ENCODE results near the gene P2RX7.

P2RX7 gene

DNA sequence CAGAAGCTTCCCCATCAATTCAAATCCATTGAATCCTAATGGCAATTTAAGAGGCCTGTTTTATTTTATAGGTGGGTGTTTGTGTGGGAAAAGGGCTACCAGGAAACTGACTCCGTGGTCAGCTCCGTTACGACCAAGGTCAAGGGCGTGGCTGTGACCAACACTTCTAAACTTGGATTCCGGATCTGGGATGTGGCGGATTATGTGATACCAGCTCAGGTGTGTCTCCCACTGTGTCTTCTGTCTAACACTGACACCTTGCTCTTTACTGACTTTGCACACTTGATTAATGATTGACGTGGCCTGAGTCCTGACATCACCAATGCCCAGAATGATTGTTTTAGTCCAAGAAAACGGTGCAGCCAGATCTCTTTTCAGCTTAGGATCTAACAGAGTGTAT, 84.4 kb downstream of the P2RX7 start:
- Histone ChIP-seq H3K27me3 (ENCODE audit: insufficient read depth, low read length, poor library complexity) (no peaks in the 10 kb centered on the region), H3K27ac (ENCODE audit: low read length) (no peak overlapping the region), H3K4me3 (ENCODE audit: low read depth in 1 of 2, low read length in 2 of 2) (no peak overlapping the region), H4K20me1 (ENCODE audit: insufficient read depth, low read length) (no peaks in the 10 kb centered on the region), H3K4me1 (ENCODE audit: insufficient read depth, low read length) (no peaks in the 10 kb centered on the region), H3K79me2 (ENCODE audit: insufficient read depth, low read length) (no peaks in the 10 kb centered on the region), H3K9ac (ENCODE audit: low read depth, low read length) (no peak overlapping the region), H2AFZ (ENCODE audit: low read depth, low read length) (no peak overlapping the region), H3K9me3 (ENCODE audit: insufficient read depth, low read length, severe bottlenecking) (no peaks in the 10 kb centered on the region), H3K4me2 (ENCODE audit: insufficient read depth, low read length) (no peak overlapping the region), H3K36me3 (ENCODE audit: insufficient read depth, low read length) (peaks cover 9% of the 10 kb centered on the region; the same call in 1 of the 2 replicates)
- TF ChIP-seq, protein P1, sequence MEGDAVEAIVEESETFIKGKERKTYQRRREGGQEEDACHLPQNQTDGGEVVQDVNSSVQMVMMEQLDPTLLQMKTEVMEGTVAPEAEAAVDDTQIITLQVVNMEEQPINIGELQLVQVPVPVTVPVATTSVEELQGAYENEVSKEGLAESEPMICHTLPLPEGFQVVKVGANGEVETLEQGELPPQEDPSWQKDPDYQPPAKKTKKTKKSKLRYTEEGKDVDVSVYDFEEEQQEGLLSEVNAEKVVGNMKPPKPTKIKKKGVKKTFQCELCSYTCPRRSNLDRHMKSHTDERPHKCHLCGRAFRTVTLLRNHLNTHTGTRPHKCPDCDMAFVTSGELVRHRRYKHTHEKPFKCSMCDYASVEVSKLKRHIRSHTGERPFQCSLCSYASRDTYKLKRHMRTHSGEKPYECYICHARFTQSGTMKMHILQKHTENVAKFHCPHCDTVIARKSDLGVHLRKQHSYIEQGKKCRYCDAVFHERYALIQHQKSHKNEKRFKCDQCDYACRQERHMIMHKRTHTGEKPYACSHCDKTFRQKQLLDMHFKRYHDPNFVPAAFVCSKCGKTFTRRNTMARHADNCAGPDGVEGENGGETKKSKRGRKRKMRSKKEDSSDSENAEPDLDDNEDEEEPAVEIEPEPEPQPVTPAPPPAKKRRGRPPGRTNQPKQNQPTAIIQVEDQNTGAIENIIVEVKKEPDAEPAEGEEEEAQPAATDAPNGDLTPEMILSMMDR (IDR thresholded peaks at IDR 0.05; ENCODE audit: borderline replicate concordance, extremely low read depth, low read length, poor library complexity, severe bottlenecking) = no peak
- no peak for TF ChIP-seq EZH2 (IDR thresholded peaks at IDR 0.05; ENCODE audit: borderline replicate concordance, low read depth, low read length, severe bottlenecking)
- DNase-seq = no peak
- no peak for ATAC-seq (ENCODE audit: insufficient read depth, low read depth)

DNA sequence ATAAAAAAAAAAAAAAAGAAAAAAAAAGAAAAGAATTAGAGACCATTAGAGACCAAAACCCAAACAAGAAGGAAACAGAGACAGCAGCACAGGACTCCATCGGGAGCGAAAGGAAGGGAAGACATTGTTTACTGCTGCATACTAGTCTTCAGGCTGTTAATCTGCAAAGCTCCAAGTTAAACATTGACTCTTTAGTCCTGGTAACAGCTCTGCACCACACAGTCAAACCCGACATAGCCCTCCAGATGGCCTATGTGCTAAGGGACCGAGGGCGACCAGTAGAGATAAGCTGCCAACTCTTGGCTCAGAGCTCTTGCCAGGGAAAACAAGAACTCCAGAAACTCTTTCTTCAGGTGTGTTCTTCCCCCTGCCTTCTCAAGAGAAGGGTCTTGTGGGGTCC, 85.1 kb downstream of the P2RX7 start:
- DNase-seq (no peak), ATAC-seq (ENCODE audit: insufficient read depth, low read depth) (no peak)
- Histone ChIP-seq H3K4me2 (ENCODE audit: insufficient read depth, low read length) (no peak overlapping the region), H3K36me3 (ENCODE audit: insufficient read depth, low read length) (peaks cover 12% of the 10 kb centered on the region; the same call in 1 of the 2 replicates), H3K27me3 (ENCODE audit: insufficient read depth, low read length, poor library complexity) (no peaks in the 10 kb centered on the region), H3K9me3 (ENCODE audit: insufficient read depth, low read length, severe bottlenecking) (no peaks in the 10 kb centered on the region), H3K79me2 (ENCODE audit: insufficient read depth, low read length) (no peaks in the 10 kb centered on the region), H4K20me1 (ENCODE audit: insufficient read depth, low read length) (no peaks in the 10 kb centered on the region), H2AFZ (ENCODE audit: low read depth, low read length) (no peak overlapping the region), H3K4me3 (ENCODE audit: low read depth in 1 of 2, low read length in 2 of 2) (no peak overlapping the region), H3K4me1 (ENCODE audit: insufficient read depth, low read length) (no peaks in the 10 kb centered on the region), H3K27ac (ENCODE audit: low read length) (no peak overlapping the region), H3K9ac (ENCODE audit: low read depth, low read length) (no peak overlapping the region)
- no peak for TF ChIP-seq EZH2 (IDR thresholded peaks at IDR 0.05; ENCODE audit: borderline replicate concordance, low read depth, low read length, severe bottlenecking)
- TF ChIP-seq, protein P1 (IDR thresholded peaks at IDR 0.05; ENCODE audit: borderline replicate concordance, extremely low read depth, low read length, poor library complexity, severe bottlenecking) = no peak

DNA sequence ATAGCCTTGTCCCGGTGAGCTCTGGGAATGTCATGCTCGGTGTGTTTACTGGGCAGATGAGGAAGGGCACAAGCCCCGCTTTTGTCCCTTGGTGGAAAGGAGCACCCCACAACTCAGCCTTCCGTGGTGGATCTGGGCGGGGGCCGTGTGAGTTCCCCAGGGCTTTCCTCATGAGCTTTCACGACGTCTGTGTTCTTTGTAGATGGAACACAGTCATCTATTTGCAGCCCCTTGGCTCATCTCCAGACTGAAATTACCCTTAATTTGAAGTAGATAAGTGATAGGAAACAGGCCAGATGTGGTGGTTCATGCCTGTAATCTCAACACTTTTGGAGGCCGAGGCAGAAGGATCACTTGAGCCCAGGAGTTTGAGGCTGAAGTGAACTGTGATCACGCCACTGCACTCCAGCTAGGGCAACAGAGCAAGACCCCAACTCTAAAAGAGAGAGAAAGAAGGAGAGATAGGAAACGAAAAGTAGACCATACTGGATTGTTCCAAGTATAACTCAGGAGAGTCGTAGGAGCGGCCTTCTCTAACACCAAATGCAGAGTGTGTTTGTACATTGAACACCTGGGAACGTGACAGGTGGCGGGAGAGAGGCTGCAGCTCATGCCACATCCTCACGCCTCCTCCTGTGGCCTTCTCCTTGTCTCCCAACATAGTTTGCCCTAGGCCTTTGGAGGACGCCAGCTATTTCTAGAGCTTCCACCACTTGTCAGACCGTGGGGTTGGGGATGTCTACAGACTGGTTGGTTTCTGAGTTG, 86.1 kb downstream of the P2RX7 start:
- Histone ChIP-seq H3K4me1 (ENCODE audit: insufficient read depth, low read length) (no peaks in the 10 kb centered on the region), H3K27me3 (ENCODE audit: insufficient read depth, low read length, poor library complexity) (no peaks in the 10 kb centered on the region), H3K79me2 (ENCODE audit: insufficient read depth, low read length) (no peaks in the 10 kb centered on the region), H3K36me3 (ENCODE audit: insufficient read depth, low read length) (peaks cover 18% of the 10 kb centered on the region), H4K20me1 (ENCODE audit: insufficient read depth, low read length) (no peaks in the 10 kb centered on the region), H3K4me2 (ENCODE audit: insufficient read depth, low read length) (no peak overlapping the region), H2AFZ (ENCODE audit: low read depth, low read length) (no peak overlapping the region), H3K4me3 (ENCODE audit: low read depth in 1 of 2, low read length in 2 of 2) (no peak overlapping the region), H3K9me3 (ENCODE audit: insufficient read depth, low read length, severe bottlenecking) (no peaks in the 10 kb centered on the region), H3K27ac (ENCODE audit: low read length) (no peak overlapping the region), H3K9ac (ENCODE audit: low read depth, low read length) (no peak overlapping the region)
- no peak for TF ChIP-seq EZH2 (IDR thresholded peaks at IDR 0.05; ENCODE audit: borderline replicate concordance, low read depth, low read length, severe bottlenecking)
- TF ChIP-seq, protein P1 (IDR thresholded peaks at IDR 0.05; ENCODE audit: borderline replicate concordance, extremely low read depth, low read length, poor library complexity, severe bottlenecking) = no peak
- ATAC-seq (ENCODE audit: insufficient read depth, low read depth) (no peak), DNase-seq (no peak)

Measured in DND-41 (cell line).